SIG-M5 (cell line): ENCODE data around the gene CEACAM4.
A peak's percentile ranks its signal among the peaks of the same experiment; 100 is the strongest.
"Not testable (repeated sequence)": the region's sequence is repeated elsewhere in the genome, so short reads cannot be mapped to it uniquely, and the experiment has no call there.

ENCODE experiments used
- DNase-seq: peaks from one replicate; lab custom pipeline; 2025; lab: John Stamatoyannopoulos, UW

Gene CEACAM4

DNA sequence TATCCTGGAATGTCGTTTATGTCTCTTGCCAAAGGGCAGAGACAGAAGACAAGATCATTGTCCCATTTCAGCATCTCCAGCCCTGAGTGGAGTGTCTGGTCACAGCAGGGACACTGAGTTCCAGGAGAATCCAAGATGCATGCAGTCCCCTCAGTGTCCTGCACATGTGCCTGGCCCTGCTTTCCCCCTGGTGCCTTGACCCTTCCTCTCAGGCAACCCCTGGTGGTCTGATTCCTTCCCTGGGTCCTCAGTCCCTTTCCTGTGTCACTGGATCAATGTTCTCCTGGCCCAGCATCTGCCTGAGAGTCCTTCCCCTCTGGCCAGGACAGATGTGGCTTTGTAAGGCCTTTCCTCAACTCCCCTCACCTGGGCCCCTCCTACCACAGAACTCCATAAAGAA, 41.9 kb downstream of the CEACAM4 start:
- DNase-seq, result no peak

DNA sequence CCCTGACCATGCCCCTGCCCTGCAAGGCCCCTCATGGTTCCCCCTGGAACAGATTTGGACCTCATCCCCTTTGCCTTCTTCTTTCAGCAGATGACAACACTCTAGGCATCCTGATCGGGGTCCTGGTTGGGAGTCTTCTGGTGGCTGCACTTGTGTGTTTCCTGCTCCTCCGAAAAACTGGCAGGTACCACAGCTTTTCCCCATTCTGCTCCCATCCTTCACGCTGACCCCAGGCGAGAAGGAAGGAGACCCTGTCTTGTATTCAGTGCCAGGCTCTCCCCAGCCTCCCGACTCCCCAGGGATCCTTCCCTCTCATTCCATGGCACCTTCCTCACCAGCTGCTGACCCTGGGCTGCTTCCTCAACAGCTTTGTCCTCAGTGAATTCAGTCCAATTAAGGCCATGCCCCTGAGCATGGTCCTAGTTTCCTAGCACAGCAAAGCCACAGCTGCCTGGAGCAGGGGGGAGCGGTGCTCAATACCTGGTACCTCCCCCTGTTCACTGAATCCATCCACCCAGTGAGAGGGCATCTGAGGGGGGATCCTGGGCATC, 42.5 kb downstream of the CEACAM4 start:
- DNase-seq, result no peak

DNA sequence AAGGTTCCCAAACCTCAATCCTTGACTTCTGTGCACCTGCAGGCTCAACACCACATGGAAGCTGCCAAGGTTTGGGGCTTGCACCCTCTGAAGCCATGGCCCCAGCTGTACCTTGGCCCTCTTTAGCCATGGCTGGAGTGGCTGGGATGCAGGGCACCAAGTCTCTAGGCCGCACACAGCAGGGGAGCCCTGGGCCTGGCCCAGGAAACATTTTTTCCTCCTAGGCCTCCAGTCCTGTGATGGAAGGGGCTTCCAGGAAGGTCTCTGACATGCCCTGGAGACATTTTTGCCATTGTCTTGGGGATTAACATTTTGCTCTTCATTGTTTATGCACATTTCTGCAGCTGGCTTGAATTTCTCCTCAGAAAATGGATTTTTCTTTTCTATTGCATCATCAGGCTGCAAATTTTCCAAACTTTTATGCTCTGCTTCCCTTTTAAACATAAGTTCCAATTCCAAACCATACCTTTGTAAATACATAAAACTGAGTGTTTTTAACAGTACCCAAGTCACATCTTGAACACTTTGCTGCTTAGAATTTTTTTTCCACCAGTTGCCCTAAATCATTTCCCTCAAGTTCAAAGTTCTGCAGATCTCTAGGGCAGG, 44.2 kb downstream of the CEACAM4 start:
- DNase-seq, result not testable (repeated sequence)

DNA sequence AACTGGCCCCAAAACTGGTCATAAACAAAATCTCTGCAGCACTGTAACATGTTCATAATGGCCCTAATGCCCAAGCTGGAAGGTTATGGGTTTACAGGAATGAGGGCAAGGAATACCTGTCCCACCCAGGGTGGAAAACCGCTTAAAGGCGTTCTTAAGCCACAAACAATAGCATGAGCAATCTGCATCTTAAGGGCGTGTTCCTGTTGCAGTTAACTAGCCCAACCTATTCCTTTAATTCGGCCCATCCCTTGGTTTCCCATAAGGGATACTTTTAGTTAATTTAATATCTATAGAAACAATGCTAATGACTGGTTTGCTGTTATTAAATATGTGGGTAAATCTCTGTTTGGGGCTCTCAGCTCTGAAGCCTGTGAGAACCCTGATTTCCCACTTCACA, 45.8 kb downstream of the CEACAM4 start:
- DNase-seq, result not testable (repeated sequence)

DNA sequence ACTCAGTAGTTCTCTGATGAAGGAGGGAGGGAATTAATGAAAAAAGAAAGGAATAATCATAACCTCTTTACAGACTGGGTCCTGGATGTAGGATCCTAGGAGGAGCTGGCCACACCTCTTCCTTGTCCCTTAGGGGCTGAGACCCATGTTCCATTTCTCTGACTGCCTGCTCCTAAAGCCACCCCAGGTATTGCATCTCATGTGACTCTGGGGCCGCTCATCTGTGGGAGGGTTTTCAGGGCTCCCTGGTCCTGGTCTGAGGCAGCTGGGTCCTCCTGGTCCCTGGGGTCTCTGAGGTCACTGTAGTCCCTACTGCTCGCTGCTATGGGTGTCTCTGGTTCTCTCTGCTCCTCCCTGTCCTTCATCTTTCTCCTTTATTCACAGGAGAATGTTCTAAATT, 48.0 kb downstream of the CEACAM4 start:
- DNase-seq, result no peak

DNA sequence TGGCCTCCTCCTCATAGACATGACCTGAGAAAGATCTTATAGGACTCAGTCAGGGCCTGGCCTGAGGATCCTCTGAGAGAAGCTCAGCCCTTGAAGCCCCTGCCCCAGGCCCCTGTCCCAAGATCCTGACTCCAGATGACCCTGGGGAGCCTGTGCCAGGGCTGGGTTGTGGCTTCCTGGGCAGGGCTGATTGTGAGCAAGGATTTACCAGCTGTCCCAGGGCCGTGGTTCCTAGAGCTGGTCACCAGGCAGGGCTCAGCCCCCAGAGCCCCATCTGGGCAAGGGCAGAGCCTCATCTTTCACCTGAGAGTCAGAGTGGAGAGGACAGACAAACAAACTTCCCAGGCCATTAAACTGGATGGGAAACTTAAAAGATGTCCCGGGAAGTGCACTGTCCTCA, 49.0 kb downstream of the CEACAM4 start:
- DNase-seq, result no peak

DNA sequence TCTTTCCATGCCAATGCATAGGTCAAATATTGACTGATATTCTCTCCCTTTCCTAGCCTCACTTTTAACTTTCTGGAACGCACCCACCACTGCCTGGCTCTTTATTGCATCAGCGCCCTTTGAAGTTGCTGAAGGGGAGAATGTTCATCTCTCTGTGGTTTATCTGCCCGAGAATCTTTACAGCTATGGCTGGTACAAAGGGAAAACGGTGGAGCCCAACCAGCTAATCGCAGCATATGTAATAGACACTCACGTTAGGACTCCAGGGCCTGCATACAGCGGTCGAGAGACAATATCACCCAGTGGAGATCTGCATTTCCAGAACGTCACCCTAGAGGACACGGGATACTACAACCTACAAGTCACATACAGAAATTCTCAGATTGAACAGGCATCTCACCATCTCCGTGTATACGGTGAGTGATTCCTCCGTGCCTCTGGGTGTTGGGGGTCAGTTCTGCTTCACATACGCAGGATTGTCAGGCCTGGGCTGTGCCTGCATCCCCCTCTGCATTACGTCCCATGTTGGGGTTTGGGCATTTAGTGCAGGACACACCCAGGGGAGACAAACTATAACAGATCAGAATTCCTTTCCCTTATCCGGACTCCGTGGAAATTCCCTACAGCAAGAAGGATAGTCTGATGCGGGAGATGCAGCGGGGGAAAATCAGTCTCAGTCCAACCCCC, 49.6 kb downstream of the CEACAM4 start:
- DNase-seq, result no peak

DNA sequence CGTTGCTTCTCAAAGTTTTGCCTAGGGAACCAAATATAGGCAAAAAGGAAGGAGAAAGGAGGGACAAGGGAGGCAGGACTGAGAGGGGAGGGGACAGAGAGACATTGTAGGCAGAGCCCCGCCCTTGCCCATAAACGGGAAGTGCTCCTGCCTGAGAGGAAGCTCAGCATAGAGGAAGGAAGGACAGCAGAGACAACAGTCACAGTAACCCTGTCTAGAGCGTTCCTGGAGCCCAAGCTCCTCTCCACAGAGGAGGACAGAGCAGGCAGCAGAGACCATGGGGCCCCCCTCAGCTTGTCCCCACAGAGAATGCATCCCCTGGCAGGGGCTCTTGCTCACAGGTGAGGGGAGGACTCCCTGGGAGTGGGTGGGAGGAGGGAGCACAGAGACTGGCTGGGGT, 50.9 kb downstream of the CEACAM4 start, which contains the start of gene CEACAM21:
Gene CEACAM21, plus strand, starts transcription at position 169 of the 400 bp plus-strand sequence. Its CDS starts 109 bp downstream, at position 278.
- DNase-seq, result peak; percentile 58

DNA sequence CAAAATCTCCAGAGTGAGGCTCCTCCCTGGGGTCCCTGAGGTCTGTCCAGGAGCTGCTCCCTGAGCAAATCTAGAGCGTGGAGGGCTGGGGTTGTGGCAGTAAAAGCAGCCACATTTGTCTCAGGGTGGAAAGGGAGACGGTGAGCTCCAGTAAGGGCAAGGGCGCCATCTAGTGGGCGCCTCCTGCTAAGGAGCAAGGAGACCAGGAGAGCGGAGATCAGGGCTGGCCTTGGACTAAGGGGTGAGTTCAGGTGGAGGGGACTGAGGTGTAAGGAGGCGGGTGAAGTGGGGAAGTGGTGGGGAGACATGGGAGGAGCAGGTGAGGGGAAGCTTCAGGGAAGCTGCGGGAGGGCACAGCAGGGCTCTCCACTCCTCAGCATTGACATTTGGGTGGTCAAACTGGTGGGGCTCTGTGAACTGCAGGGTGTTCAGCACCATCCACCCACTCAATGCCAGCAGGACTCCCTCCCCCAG, 56.2 kb downstream of the CEACAM4 start:
- no peak for DNase-seq

DNA sequence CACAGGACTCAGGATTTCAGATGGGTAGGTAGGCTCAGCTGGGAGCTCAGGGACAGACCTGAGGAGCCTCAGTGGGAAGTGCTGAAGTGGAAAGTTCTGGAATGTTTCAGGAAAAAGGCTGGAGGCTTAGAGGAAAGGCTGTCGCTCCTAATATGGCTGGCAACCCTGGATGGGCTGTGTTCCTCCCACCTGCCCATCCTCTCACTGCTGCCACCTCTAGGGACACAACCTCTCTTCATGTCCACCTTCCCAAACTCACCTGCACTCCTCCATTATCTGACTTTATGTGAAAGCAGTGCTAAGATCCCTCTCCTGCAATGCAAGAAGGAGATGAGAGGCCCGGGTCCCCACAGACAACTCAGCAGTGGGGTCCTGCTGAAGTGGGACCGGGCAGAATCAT, 56.7 kb downstream of the CEACAM4 start:
- no peak for DNase-seq

DNA sequence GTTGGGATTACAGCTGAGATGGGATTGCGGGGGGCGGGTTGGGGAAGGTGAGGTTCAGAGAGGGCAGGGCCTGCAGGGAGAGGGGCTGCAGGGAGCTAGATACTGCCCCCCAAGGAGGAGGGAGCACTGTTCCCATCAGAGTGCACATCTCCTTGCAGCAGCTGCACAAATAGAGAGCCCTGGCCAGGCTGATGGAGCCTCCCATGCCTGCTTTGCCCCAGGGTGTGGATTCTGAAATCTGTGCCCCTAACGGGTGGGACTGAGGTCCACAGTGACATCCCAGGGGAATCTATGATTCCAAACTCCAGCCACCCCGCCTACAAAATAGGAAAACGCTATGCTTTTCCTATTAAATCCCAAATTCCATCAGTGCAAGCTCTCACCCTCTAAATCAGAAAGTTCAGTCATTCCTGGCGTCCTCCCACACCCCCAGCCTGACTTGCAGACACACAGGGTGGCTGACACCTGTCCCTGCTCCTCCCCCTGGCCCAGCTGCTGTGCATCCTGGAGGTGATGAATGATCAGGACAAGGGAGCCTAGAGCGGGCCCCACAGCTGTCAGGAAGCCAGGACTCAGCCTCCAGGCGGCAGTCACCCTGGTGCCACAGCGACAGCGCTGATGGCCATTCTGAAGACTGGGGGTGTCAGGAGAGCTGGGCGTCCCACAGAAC, 57.3 kb downstream of the CEACAM4 start:
- no peak for DNase-seq
